IMR-90 (cell line): ENCODE results near the gene ZNF782.
"Not testable (repeated sequence)": the region's sequence is repeated elsewhere in the genome, so short reads cannot be mapped to it uniquely, and the experiment has no call there.

ENCODE experiments used
- BHLHE40 ChIP-seq: fragments of 150-350 bp; IDR thresholded peaks from 2 replicates; pipeline ENCODE4 v1.6.1; 2016; ENCODE audit warnings: mild to moderate bottlenecking, low read depth, low read length
- CEBPB ChIP-seq: IDR thresholded peaks from 2 replicates; pipeline ENCODE4 v1.6.1; 2012; ENCODE audit warnings: low read depth, low read length, improper control_type of control experiment
- CTCF ChIP-seq: conservative IDR thresholded peaks from 2 replicates; pipeline ENCODE4 v1.5.1; 2012; ENCODE audit warnings: mild to moderate bottlenecking, low read depth, low read length, improper control_type of control experiment
- FOS ChIP-seq: fragments of 150-350 bp; IDR thresholded peaks from 2 replicates; pipeline ENCODE4 v1.6.1; 2016; ENCODE audit warnings: low read depth, low read length
- MAZ ChIP-seq: IDR thresholded peaks from 2 replicates; pipeline ENCODE4 v1.6.1; 2012; ENCODE audit warnings: low read depth, mild to moderate bottlenecking, low read length, improper control_type of control experiment, moderate library complexity, borderline replicate concordance
- MXI1 ChIP-seq: IDR thresholded peaks from 2 replicates; pipeline ENCODE4 v1.6.1; 2012; ENCODE audit warnings: low read depth, mild to moderate bottlenecking, low read length, moderate library complexity, borderline replicate concordance
- POLR2A ChIP-seq: IDR thresholded peaks from 2 replicates; pipeline ENCODE4 v1.6.1; 2012; ENCODE audit warnings: mild to moderate bottlenecking, low read depth, low read length
- RCOR1 ChIP-seq: IDR thresholded peaks from 2 replicates; pipeline ENCODE4 v1.6.1; 2012; ENCODE audit warnings: mild to moderate bottlenecking, low read length, improper control_type of control experiment; ENCODE audit not compliant: insufficient replicate concordance
- RFX5 ChIP-seq: IDR thresholded peaks from 2 replicates; pipeline ENCODE4 v1.8.0; 2012; ENCODE audit warnings: low read depth, mild to moderate bottlenecking, low read length, moderate library complexity
- SMC3 ChIP-seq: fragments of 150-350 bp; IDR thresholded peaks from 2 replicates; pipeline ENCODE4 v1.6.1; 2016; ENCODE audit warnings: low read depth, mild to moderate bottlenecking, antibody characterized with exemption, low read length, moderate library complexity

- TF ChIP-seq CTCF, MXI1, CEBPB, POLR2A, SMC3, MAZ, FOS, BHLHE40, RFX5, RCOR1: not testable (repeated sequence)
Measured at GRCh38 chr9:96865240-96865639, 10.9 kb upstream of the ZNF782 start.
